H4 (cell line): ENCODE results near the gene GNPDA1. TPM values are rescaled to one million over a fixed set of nuclear protein-coding genes. Genes with fewer than 3 reads are reported as not detected.
A peak's percentile ranks its signal among the peaks of the same experiment; 100 is the strongest.

Source experiments
- DNase-seq: peaks from one replicate; pipeline ENCODE4 v3.0.0-alpha.2; 2015; ENCODE audit warnings: low spot score
- total RNA-seq: library from RNA; depleted of rRNA; stranded (reverse); fragments of >200 nt; shearing (Covaris generic); gene quantifications from 2 replicates; pipeline ENCODE4 v1.2.3, GENCODE V29; 2014

GNPDA1 gene
- total RNA-seq, 1 experiment from 2014 or later, result 119 TPM

DNA sequence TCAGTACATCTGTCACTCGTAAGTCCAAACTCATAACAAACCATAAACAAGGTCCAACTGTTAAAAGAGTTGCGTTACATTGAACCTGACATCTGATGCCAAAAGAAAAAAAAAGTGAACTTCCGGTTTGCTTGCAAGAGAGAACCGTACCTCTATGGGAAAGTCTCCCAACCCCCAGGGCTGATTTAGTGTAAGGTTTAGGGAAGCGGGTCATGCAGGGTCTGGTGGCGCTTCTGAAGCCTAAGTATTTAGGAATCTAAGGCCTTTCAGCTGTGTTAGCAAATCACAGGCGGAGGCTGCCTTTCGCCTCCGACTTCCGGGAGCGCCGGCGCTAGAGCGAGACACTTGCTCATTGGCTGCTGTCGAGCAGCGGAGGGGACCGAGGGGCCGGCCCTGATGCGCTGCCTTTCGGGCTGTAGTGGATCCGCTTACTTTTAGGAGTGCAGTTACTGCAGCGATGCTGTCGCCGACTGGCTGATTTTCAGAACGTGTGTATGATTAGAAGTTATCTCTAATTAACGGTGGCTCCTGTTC, 12.0 kb upstream of the GNPDA1 start:
- DNase-seq, result peak; percentile 81

DNA sequence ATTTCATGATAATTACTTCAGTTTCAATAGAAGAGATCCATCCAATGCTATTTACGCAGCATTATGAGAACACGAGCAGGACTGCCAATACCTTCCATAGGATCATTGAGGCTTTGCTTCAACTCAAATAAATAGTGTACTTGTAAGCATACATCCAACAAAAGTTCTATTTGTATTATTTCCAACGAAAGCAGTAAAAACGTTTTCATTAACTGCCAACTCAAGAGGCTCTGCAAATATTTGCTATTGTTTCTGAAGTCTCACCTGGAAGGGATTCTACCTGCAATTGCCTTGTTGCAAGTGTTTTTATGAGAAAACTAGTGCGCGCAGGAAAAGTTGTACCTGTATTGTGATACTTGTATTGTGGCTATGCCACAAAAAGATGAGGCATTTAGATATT, 11.0 kb upstream of the GNPDA1 start:
- DNase-seq, result no peak

DNA sequence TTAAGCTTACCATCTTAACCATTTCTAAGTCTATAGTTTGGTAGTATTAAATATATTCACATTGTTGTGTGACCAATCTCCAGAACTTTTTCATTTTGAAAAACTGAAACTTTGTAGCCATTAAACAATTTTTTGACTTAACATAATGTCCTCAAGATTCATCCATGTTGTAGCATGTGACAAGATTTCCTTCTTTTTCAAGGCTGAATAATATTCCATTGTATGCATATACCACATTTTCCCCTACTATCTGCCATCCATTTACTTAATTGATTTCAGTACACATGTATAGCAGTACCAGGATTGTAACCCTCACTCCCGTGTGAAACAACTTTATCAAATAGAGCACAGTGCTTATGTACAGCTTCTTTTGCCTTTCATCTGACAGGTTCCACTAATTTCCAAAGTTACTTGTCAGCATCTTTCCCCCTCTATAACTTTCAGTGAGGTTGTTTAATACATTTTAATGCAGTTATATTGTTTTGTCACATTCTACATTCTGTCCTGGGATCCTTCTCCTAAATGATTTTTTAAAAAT, 7.4 kb upstream of the GNPDA1 start:
- no peak for DNase-seq

DNA sequence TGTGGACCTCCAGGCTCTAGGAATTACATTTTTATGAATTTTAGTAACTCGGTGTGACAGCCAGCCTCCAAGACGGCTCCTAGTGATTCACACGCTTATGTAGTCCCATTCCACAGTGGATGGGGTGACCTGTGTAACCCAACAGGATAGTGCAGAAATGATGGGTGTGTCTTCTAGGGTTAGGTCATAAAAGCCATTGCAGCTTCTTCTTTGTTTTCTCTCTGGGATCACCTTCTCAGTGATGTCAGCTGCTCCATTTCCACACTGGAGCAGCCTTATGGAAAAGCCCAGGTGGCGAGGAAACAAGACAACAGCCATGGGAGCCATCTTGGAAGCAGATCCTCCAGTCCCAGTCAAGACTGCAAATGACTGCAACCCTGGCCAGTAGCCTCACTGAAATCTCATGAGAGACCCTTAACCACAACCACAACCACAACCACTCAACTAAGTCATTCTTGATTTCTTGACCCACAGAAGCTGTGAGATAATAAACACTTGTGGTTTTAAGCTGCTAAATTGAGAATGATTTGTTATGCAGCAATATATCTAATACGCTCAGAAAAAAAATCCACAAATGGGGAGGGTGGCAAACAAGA, 5.1 kb upstream of the GNPDA1 start:
- DNase-seq, result peak; percentile 74

DNA sequence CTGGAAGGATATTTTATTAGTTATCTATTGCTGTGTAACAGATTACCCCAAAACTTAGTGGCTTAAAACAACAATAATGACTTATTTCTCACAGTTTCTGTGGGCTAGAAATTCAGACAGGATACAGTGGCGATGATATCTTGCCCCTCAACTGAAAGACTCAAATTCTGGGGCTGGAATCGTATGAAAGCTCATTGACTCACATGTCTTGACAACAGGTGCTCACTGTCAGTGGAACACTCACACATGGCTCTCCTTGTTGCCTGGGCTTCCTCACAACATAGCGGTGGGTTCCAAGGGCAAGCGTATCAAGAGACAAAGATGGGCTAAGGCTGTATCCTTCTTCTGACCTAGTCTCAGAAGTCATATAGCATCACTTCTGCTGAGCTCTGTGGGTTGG, 3.7 kb upstream of the GNPDA1 start:
- no peak for DNase-seq

DNA sequence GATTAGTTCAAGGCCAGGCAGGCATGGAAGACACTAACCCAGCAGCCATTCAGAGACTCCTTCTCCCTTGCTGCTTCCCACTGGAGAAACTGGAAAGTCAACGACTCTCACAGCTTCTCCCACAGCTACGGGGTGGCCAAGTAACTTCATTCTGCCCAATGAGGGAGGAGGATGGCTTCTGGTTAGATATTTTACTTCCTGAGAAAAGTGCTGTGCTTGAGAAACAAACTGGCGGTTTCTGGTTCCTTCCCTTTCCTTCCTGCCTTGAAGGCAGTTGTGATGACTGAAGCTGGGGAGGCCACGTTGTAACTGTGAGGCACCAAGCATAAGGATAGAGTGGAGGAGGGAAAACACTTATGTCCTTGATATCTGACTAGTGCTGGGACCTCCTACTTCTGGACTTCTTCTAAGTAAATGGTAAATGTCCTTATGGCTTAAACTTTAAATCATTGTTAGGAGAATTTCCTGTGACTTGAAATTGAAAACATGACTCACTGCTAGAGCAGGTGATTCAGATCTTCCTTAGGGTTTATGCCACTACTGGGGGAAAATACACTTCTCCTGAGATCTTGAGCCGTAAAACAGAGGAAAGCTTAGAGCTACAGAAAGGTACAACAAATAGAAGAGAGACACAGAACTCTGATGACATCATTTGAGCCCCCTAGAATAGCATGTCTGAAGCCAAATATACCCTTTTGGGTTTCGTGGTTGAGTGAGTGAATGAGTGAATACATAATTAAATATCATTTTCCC, 3.1 kb upstream of the GNPDA1 start:
- no peak for DNase-seq

DNA sequence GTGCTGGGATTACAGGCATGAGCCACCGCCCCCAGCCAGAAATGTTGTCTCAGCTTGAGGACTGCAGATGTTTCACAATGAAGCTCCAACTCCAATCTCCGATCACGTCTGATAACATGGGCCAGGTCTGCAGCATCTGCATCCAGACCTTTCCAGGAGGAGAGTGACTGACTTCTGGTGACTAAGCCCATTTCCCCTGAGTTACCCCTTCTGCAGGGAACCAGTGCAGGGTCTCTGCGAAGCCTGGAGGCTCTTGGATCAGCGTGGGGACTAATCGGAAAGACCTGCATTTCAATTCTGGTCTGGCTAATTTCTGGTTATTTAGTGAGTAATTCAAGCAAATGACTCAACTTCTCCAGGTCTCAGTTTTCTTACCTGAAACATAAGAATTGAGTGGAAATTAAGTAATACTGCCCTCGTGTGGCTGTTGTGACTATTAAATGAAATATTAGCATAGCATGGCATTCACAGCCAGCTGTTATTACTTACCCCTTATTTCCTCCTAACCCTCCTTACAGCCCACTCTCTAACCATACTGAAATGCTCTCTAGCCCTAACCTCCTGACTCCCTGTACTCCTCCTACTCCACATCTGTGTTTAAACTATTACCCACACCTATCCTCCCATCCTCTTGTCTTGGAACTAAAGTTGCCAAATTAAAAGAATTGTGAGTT, 2.2 kb upstream of the GNPDA1 start:
- DNase-seq, result peak; percentile 65

DNA sequence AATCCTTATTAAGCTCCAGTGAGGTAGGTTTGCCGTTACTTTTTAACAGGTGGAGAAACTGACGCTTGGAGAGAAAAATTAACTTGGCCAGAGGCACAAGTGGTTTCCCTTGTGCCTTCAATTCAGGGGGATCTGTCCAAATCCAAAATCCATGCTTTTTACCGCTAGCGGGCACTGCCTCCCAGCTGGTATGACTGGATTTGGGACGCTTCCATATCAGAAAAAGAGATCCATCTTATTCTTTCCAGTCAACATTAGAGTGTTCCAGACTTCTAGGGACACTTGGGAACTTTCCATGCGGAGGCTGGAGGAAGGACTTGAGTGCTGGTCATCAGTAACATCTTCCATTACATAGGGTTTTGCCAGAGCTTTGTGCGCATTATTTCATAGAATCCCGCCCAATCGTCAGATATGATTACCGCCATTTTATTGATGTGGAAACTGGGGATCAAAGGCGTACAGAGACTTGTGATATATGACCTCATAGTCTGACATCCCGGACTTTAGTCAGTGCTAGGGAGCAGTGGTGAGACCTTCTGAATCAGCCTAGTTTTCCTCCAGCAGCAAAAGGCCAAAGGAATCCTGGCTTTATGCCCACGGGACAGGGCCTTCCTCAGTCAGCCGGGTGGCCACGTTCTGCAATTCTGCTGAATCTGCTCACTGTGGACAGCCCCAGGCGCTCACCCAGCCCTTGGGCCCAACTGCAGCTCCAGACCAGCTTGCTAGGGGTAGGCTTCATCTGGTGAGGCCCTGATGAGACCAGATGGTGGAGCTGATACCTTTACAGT, 1.1 kb upstream of the GNPDA1 start:
- no peak for DNase-seq

DNA sequence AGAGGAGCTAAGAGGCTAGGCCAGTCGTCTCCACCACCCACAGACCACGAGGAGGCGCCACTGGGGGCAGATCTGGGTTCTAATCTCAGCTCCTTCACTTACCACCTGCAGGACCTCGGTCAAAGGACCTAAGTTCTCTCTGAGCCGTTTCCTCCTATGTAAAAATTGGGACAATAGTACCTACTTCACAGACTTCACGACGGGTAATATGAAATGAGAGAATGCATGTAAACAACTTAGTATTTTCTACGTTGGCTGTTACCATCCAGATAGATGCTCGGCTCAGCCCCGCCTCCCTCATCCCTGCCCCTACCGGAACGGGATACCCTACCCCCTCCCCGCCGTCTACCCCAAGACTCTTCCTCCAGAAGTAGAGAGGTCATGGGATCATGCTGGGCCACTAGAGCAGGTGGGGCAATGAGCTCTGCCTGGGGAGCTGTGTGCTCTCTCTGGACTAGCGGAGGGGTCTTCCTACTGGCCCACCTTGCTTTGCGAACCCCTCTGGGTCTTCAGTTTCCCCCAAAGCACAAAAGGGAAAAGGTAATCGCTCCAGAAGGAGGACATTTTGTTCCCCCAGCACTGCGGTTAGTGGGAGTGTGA, 541 bp downstream of the GNPDA1 start:
- no peak for DNase-seq

DNA sequence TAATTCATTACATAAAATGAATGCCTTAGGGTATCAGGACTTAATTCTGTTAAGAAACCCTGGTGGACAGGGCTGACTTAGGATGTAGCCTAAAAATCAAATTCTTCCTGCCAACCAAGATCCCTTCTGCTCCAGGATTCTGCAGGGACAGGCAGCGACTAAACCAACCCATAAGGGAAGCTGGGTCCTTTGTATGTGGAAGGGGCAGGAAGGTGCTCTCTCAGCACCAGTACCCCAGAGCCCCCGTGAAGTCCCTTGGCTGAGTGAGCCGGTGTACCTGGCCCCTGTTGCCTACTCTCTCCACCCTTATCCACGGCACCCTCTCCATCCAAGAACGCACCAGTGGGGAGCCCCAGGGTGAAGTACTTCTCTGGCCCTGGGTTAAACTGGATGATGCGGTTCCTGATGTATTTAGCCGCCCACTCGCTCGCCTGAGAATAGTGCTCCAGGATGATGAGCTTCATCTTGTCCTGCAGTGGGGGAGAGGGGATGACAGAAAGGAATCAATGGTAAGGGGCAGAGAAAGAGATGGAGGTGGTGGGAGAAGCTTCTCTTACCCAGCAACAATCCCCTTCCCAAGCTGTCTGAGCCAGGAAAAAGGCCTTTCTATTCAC, 1.1 kb downstream of the GNPDA1 start:
- DNase-seq, result no peak

DNA sequence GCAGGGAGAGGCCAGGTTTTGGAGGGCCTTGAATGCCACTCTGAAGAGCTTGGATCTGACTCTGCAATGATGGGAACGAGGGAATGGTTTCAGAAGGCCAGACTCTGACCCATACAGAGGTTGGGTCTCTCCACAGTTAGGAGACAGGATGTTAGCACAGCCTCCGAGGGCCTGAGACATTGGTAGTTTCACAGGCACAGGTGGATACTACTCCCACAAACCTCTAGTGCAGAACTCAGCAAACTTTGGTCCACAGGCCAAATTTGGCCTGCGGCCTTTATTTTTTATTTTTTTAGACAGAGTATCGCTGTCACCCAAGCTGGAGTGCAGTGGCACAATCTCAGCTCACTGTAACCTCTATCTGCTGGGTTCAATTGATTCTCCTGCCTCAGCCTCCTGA, 2.9 kb downstream of the GNPDA1 start:
- DNase-seq, result no peak

DNA sequence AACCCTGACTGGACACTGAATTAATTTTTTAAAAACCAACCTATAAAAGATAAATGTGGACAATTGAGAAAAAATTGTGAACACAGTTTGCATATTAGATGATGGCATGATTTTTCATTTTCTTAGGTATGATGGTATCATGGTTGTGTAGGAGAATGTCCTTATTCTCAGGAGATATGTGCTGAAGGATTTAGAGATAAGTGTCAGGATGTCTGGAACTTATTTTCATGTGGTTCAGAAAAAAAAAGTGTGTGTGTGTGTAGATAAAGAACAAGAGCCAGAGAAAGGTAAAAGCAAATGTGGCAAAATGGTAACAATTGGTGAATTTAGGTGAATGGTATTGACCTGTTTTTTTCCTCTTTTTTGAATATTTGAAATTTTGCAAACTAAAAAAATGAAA, 4.0 kb downstream of the GNPDA1 start:
- no peak for DNase-seq

DNA sequence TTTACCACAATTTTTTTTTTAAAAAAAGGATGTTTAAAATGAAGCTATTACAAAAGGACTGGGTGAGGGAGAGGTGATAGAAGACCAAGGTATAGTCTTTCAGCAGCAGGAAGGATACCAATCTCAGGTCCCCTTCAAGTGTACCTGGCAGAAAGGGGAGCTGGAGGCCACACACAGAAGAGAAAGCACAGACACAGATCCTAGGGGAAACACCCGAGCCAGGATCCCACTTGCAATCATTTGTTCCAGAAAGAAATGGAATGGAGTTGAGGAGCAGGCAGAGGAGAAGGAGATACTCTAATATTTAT, 5.6 kb downstream of the GNPDA1 start:
- no peak for DNase-seq

DNA sequence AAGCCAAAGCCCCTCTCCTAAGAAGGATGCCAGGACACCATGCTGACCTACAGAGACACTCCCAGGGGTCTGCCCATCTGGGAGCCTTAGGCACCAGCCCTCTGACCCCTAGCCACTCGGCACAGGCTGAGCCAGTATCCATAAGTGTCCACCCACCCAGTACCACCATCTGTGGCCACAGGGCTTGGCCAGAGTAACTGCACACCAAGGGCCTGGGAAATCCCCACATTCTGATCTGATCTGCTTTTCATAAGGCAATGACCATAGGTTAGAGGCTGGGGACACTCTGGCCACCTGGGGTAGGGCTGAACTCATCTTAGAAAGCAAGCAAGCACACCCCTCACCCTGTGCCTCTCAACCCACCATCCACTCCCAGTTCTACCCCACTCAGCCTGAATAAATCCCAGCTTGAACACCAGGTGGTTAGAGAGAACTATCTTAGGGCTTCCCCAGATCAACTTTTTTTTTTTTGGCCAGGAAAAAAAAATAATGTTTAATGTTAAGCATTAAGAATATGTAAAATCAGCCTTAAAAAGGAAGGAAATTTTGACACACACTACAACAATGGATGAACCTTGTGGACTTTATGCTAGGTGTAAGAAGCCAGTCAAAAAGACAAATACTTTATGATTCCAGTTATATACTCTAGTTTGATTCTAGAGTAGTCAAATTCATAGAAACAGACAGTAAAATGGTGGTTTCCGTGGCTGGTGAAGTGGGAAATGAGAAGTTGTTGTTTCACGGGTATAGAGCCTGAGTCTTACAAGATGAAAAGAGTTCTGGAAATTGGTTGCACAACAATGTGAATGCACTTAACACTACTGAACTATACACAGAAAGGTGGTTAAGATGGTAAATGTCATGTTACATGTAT, 6.2 kb downstream of the GNPDA1 start:
- DNase-seq, result no peak

DNA sequence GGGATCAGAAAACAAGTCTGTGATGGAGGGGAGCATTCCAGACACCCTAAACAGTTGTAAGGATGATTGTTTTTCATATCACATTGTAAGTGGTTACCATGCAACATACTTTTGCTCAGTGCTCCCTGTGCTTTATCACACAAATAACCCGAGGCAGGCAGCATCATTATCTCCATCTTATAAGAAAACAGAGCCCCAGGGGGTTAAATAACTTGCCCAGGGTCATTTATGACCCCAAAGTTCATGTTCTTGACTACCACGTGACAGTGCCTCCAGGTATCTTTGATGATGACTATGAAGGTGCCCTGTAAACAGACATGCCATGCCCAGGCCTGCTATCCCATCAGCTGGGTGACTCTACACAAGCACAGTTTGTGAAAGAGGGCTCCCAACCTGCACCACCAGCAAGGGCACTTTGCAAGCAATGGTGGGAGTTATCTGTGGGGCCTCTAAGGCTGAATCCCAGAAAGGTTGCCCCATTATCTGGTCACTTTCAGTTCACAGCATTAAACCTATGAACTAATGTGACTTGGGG, 9.5 kb downstream of the GNPDA1 start:
- no peak for DNase-seq

DNA sequence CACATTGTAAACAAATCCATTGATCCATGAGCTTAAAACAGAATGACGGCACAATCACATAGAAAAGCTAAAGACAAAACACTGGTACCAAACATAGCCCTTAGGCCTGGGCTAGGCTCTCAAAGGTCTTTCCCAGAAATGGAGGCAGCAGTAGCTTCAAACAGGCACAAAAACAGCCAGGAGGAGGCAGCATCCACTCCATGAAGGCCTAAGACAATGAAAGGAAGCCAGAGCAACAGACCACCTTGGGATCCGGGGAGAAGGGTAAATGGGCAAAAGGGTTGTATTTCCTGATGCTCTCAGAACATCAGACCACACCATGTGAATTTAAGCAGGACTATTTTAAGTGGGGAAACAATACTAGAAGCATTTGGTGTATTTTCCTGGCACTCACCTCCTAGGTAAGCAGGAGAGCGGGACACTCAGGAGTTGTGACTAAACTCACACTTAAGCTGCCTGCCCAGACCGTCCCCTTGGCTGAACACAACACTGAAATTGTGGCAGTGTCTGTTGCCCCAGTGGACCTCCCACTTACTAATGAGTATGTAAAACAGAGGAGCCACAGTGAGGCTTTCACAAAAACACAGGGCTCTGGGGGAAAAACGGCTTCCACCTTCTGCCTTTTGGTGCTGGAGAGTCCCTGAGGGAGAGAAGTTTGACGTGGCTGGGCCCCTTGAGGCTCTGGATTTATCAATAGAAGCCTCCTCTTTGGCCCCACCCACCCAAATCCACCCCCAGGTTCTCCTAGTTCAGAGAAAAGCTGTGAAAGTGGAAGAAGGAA, 11.9 kb downstream of the GNPDA1 start:
- DNase-seq, result no peak

DNA sequence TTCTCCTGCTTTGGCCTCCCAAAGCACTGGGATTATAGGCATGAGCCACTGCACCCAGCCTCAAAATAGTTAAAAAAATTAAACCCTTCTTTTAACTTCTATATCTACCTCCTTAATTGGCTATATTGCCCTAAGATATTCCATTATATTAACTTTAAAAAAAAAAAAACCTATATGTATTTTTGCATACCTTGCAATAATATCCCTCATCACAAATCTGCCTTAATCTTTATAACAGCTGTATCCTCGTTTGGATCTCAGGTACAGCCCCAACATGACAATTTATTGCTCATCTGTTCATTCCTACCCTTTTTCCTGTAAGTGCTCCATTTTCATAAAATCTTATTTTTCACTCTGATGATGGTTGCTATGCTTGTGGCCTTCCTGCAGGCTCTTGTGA, 12.7 kb downstream of the GNPDA1 start:
- no peak for DNase-seq

DNA sequence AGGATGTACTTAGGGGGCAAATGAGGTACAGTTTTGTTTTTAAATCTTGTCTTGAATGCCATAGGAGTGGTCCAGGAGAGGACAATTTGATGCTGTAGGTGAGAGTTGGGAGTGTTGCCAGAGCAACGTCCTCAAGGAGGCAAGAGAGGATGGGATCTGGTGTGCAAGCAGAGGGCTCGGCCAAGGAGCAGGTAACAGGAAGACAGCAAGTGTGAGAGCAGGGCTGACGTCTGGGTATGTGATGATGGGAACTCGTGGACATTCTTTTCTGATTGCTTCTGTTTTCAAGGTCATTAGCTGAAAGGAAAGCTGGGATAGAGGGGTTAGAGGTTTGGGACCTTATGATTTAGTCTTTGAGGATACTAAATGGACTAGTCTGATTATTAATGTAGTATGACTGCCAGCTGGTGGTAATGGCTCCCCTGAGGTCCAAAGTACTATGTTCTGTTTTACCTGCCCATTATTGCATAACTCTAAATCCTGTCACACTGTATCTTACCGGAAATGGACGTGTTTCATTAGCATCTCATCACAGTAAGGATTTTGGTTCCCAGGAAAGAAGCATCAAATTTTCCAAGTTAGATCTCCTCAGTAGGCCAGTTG, 15.4 kb downstream of the GNPDA1 start:
- DNase-seq, result no peak

DNA sequence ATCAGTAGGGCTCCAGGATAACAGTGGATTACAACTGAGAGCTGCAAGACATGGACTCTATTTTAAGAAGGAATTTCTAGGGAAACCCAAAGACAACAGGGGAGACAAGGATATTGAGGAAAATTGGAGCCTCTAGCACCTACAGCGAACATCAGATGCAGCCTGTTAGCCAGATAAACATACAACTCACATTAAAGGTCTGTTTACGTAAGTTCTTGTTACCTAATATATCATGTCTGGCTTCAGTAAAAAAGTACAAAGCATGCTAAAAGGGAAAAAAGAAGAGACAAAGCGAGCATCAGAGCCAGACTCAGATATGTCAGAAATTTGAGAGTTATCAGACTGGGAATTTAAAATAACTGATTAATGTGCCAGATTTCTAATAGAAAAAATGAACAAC, 17.2 kb downstream of the GNPDA1 start:
- DNase-seq, result no peak
